ENCODE data around the gene ZNF783. TPM values are rescaled to one million over a fixed set of nuclear protein-coding genes. Genes with fewer than 3 reads are reported as not detected.

Gene ZNF783
- total RNA-seq, 1 experiment from 2014 or later: 10.8 TPM

DNA sequence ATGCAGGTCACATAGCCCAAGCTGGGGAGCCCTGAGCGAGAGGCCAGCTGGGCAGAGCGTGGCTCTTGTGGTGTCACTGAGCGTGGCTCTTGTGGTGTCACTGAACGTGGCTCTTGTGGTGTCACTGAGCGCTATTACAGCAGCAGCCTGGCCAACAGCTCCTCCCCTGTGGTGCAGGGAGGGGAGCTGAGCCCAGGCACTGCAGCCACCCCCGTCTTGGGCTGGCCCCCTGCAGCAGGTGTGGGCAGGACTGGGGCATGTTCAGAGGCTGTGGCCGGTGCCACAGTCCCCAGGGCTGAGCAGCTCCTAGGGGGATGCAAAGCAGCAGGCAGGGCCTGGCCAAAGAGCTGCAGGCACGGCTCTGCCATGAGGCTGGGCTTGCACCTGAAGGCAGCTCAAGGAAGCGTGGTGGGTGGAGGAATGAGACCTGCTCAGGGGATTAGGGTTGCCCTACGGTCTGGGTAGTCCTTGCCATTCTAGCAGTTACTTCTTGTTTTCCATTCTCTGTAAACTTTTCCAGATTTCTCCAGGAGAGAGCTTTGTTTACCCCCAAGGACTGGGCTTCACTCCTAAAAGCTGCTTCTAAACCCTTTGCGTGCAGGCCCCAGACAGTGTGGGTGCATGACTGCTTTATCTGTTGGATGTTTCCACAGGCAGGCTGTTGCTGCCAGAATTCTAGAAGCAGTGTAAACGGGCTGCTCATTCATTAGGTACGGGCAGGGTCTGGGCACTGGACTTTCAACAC lies 29.2 kb downstream of the ZNF783 start:
- ChIA-PET CTCF (interaction anchor here (0.5 kb wide), 1 partner anchor 107 kb away, joined by 5 read pairs; no protein-coding TSS in a partner anchor), POLR2A (ENCODE audit: low non-redundant PET) (no interaction called here)
- Histone ChIP-seq H3K27ac (ENCODE audit: low read depth, low read length, poor library complexity, severe bottlenecking) (no peak overlapping the region), H3K9me3 (ENCODE audit: low read depth, low read length, poor library complexity, severe bottlenecking) (no peaks in the 10 kb centered on the region), H3K4me3 (ENCODE audit: low read depth, low read length, poor library complexity, severe bottlenecking) (no peak overlapping the region), H3K4me1 (ENCODE audit: insufficient read depth, low read length, poor library complexity, severe bottlenecking) (no peaks in the 10 kb centered on the region), H3K36me3 (ENCODE audit: insufficient read depth, low read length, poor library complexity, severe bottlenecking) (no peaks in the 10 kb centered on the region), H3K27me3 (replicated peaks; ENCODE audit: insufficient read depth, low read depth, low read length, poor library complexity) (no peaks in the 10 kb centered on the region)
- intact Hi-C loops (cut with micrococcal nuclease; ENCODE audit: unreplicated experiment): no loop called here
- DNase-seq (ENCODE audit: low spot score): no peak
- BruUV-seq (replicated peaks): no TSS peak
- no peak for TF ChIP-seq EZH2 (IDR thresholded peaks at IDR 0.05; ENCODE audit: borderline replicate concordance, low read depth, low read length, poor library complexity, severe bottlenecking)
- TF ChIP-seq, protein P1, sequence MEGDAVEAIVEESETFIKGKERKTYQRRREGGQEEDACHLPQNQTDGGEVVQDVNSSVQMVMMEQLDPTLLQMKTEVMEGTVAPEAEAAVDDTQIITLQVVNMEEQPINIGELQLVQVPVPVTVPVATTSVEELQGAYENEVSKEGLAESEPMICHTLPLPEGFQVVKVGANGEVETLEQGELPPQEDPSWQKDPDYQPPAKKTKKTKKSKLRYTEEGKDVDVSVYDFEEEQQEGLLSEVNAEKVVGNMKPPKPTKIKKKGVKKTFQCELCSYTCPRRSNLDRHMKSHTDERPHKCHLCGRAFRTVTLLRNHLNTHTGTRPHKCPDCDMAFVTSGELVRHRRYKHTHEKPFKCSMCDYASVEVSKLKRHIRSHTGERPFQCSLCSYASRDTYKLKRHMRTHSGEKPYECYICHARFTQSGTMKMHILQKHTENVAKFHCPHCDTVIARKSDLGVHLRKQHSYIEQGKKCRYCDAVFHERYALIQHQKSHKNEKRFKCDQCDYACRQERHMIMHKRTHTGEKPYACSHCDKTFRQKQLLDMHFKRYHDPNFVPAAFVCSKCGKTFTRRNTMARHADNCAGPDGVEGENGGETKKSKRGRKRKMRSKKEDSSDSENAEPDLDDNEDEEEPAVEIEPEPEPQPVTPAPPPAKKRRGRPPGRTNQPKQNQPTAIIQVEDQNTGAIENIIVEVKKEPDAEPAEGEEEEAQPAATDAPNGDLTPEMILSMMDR (conservative IDR thresholded peaks at IDR 0.05; ENCODE audit: low read depth, low read length): no peak

DNA sequence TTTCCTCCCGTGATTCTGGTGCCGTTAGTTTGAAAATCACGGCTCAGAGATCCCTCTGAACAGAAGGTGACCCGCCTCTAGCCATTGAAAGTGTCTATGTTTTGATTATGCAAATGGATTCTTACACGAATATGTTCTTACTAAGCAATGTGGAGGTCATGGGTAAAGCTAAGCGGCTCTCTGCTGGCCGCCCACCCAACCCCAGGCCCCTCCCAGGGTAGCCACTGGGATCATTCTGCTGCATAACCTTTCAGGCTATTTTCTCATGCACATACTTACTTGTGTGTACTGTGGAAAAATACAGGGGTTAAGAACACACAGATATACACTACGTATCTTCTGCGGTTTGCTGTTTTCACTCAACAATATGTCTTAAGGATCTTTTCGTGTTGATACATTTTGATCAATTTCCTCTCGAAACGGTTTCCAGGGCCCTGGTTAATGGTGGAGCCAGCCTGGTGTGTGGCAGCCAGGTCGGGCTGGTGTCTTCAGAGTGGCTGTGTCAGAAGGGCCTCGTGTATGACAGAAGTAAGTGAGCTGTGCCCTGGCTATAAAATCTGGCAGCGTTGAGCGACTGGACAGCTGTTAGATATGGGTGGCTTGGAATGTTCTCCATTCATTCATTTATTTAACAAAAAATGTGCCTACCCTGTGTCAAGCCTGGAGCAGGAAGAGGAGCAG lies 29.9 kb downstream of the ZNF783 start:
- no peak for DNase-seq (ENCODE audit: low spot score)
- ChIA-PET CTCF (no interaction called here), POLR2A (ENCODE audit: low non-redundant PET) (no interaction called here)
- BruUV-seq (replicated peaks): no TSS peak
- no peak for TF ChIP-seq EZH2 (IDR thresholded peaks at IDR 0.05; ENCODE audit: borderline replicate concordance, low read depth, low read length, poor library complexity, severe bottlenecking)
- TF ChIP-seq, protein P1 (conservative IDR thresholded peaks at IDR 0.05; ENCODE audit: low read depth, low read length): no peak
- H3K27me3 ChIP-seq (replicated peaks; ENCODE audit: insufficient read depth, low read depth, low read length, poor library complexity): no peaks in the 10 kb centered on the region
- H3K9me3 ChIP-seq (ENCODE audit: low read depth, low read length, poor library complexity, severe bottlenecking): no peaks in the 10 kb centered on the region
- H3K4me3 ChIP-seq (ENCODE audit: low read depth, low read length, poor library complexity, severe bottlenecking): no peak overlapping the region
- H3K4me1 ChIP-seq (ENCODE audit: insufficient read depth, low read length, poor library complexity, severe bottlenecking): no peaks in the 10 kb centered on the region
- intact Hi-C loops (cut with micrococcal nuclease; ENCODE audit: unreplicated experiment): no loop called here
- no peak overlapping the region for H3K27ac ChIP-seq (ENCODE audit: low read depth, low read length, poor library complexity, severe bottlenecking)
- H3K36me3 ChIP-seq (ENCODE audit: insufficient read depth, low read length, poor library complexity, severe bottlenecking): no peaks in the 10 kb centered on the region

DNA sequence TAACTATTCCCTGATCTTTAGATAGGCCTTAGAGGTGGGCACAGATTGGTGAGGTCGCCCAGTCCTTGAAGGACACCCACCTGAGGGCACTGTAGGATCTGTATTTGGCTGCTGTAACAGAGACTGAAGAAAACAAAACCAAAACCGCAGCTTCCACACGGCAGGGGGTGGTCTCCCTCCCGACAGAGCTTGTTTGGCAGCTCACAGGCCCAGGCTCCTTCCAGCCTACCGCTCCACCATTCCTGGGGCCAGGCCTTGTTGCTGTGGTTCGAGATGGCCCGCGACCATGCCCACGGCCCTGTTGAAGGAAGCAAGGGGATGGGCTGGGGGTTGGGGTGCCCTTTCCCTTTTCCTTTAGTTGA lies 30.4 kb downstream of the ZNF783 start:
- Histone ChIP-seq H3K9me3 (ENCODE audit: low read depth, low read length, poor library complexity, severe bottlenecking) (no peaks in the 10 kb centered on the region), H3K27ac (ENCODE audit: low read depth, low read length, poor library complexity, severe bottlenecking) (no peak overlapping the region), H3K4me3 (ENCODE audit: low read depth, low read length, poor library complexity, severe bottlenecking) (no peak overlapping the region), H3K4me1 (ENCODE audit: insufficient read depth, low read length, poor library complexity, severe bottlenecking) (no peaks in the 10 kb centered on the region), H3K27me3 (replicated peaks; ENCODE audit: insufficient read depth, low read depth, low read length, poor library complexity) (no peaks in the 10 kb centered on the region), H3K36me3 (ENCODE audit: insufficient read depth, low read length, poor library complexity, severe bottlenecking) (no peaks in the 10 kb centered on the region)
- BruUV-seq (replicated peaks): no TSS peak
- peak; percentile 27 for DNase-seq (ENCODE audit: low spot score)
- TF ChIP-seq, protein P1 (conservative IDR thresholded peaks at IDR 0.05; ENCODE audit: low read depth, low read length): no peak
- TF ChIP-seq EZH2 (IDR thresholded peaks at IDR 0.05; ENCODE audit: borderline replicate concordance, low read depth, low read length, poor library complexity, severe bottlenecking): no peak
- ChIA-PET CTCF (no interaction called here), POLR2A (ENCODE audit: low non-redundant PET) (no interaction called here)
- intact Hi-C loops (cut with micrococcal nuclease; ENCODE audit: unreplicated experiment): no loop called here
